HG02763 (cell line): Measurements from ENCODE around the gene TNIK.

ENCODE experiments used
- ATAC-seq: cut with Tn5 transposase; IDR thresholded peaks from one replicate; pipeline ENCODE4 v1.9.1; 2021; ENCODE audit warnings: mild to moderate bottlenecking, moderate library complexity; ENCODE audit not compliant: unreplicated experiment

TNIK gene

GRCh38 chr3:171240504-171240835 lies 219.7 kb downstream of the TNIK start:
- no peak for ATAC-seq

GRCh38 chr3:171239757-171240503 lies 220.3 kb downstream of the TNIK start:
- no peak for ATAC-seq

GRCh38 chr3:171237009-171237385 lies 223.2 kb downstream of the TNIK start:
- ATAC-seq: no peak

- no peak for ATAC-seq
These were observed 223.8 kb downstream of the TNIK start for GRCh38 chr3:171236265-171237008.

GRCh38 chr3:171234298-171235010 lies 225.8 kb downstream of the TNIK start:
- ATAC-seq: no peak

GRCh38 chr3:171231361-171231760 lies 228.8 kb downstream of the TNIK start:
- no peak for ATAC-seq

- no peak for ATAC-seq
These were observed 229.3 kb downstream of the TNIK start for GRCh38 chr3:171230865-171231264.

GRCh38 chr3:171229173-171229572 lies 231.0 kb downstream of the TNIK start:
- ATAC-seq: no peak

- ATAC-seq: no peak
These were observed 232.0 kb downstream of the TNIK start for GRCh38 chr3:171228240-171228639.

GRCh38 chr3:171227828-171228227 lies 232.4 kb downstream of the TNIK start:
- ATAC-seq: no peak

- ATAC-seq: no peak
These were observed 232.8 kb downstream of the TNIK start for GRCh38 chr3:171227359-171227758.

GRCh38 chr3:171226794-171227193 lies 233.4 kb downstream of the TNIK start:
- no peak for ATAC-seq

GRCh38 chr3:171225708-171226107 lies 234.5 kb downstream of the TNIK start:
- no peak for ATAC-seq

- ATAC-seq: no peak
These were observed 235.0 kb downstream of the TNIK start for GRCh38 chr3:171225165-171225564.

GRCh38 chr3:171223396-171223795 lies 236.8 kb downstream of the TNIK start:
- ATAC-seq: no peak

GRCh38 chr3:171222995-171223394 lies 237.2 kb downstream of the TNIK start:
- no peak for ATAC-seq

GRCh38 chr3:171221597-171221996 lies 238.6 kb downstream of the TNIK start:
- no peak for ATAC-seq

- no peak for ATAC-seq
These were observed 239.1 kb downstream of the TNIK start for GRCh38 chr3:171221104-171221503.

GRCh38 chr3:171219258-171219657 lies 240.9 kb downstream of the TNIK start:
- ATAC-seq: no peak

GRCh38 chr3:171218069-171218468 lies 242.1 kb downstream of the TNIK start:
- no peak for ATAC-seq

- ATAC-seq: no peak
These were observed 246.3 kb downstream of the TNIK start for GRCh38 chr3:171213907-171214306.

GRCh38 chr3:171213178-171213577 lies 247.0 kb downstream of the TNIK start:
- no peak for ATAC-seq
